Testis (tissue), 2 donors: ENCODE measurements around the gene C6orf132.
A peak's percentile ranks its signal among the peaks of the same experiment; 100 is the strongest.

Experiments used
- POLR2A ChIP-seq: fragments of 450-650 bp; IDR thresholded peaks from one replicate; pipeline ENCODE4 v1.6.1; 2017; ENCODE audit warnings: antibody characterized with exemption, mild to moderate bottlenecking, moderate library complexity
- TF ChIP-seq, protein P1 (sequence below), 3 experiments: fragments of 450-650 bp in 2 of 3; fragments of 200-600 bp in 1 of 3; sonication (generic) in 1 of 3; IDR thresholded peaks; one replicate each; pipeline ENCODE4 v1.5.1; 2016 to 2019; ENCODE audit warnings: antibody characterized with exemption in 3 of 3, mild to moderate bottlenecking in 2 of 3, moderate library complexity in 1 of 3

- TF ChIP-seq, protein P1, sequence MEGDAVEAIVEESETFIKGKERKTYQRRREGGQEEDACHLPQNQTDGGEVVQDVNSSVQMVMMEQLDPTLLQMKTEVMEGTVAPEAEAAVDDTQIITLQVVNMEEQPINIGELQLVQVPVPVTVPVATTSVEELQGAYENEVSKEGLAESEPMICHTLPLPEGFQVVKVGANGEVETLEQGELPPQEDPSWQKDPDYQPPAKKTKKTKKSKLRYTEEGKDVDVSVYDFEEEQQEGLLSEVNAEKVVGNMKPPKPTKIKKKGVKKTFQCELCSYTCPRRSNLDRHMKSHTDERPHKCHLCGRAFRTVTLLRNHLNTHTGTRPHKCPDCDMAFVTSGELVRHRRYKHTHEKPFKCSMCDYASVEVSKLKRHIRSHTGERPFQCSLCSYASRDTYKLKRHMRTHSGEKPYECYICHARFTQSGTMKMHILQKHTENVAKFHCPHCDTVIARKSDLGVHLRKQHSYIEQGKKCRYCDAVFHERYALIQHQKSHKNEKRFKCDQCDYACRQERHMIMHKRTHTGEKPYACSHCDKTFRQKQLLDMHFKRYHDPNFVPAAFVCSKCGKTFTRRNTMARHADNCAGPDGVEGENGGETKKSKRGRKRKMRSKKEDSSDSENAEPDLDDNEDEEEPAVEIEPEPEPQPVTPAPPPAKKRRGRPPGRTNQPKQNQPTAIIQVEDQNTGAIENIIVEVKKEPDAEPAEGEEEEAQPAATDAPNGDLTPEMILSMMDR (IDR thresholded peaks at IDR 0.05) = peak; percentile 79 to 97 (median 87)
- TF ChIP-seq POLR2A = no peak
These were observed 24.2 kb upstream of the C6orf132 start for GRCh38 chr6:42166444-42167141.
